HL-60/S4 treated with retinoic acid at 250 ng/mL for 4 days and 3 days (cell line): ENCODE measurements around the gene DLG2.
"Not testable (repeated sequence)": the region's sequence is repeated elsewhere in the genome, so short reads cannot be mapped to it uniquely, and the experiment has no call there.

ENCODE experiments used
- in situ Hi-C: fragments of 300-500 bp; cut with MboI; formaldehyde crosslinking; loops from 2 replicates; pipeline ENCODE4 v1.7.0; 2022; ENCODE audit warnings: low sequenced_read_pairs

Gene DLG2

DNA sequence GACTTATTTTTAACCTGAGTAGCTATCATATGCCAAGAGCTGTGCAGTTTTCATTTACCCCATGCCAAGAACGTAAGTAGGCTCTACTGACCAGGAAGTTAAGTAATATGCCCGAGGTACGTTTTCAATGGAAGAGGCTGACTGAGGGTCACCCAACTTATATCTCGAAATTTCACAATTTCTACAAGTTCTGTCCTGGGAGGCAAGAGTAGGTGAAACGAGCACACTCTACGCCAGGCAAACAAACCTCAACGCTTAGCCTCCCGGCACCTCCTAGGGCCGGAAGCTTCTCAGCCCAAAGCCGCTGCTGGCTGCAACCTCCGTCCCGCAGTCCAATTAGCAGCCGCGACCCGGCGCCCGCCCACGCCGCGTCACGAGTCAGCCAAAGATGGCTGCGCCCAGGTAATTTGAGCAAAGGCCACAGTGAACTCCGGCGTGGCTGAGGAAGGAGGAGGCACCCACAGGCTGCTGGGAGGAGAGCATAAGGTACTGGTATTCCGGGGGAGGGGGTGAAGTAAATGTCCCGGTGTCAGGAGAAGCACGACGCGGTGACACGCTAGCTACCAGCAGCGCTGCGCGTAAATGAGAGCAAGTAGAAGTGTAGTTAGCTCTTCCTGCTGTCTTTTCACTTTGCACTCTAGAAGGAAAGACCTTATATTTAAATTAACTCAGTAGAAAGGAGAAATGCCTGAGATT lies 20.6 kb upstream of the DLG2 start, which contains the start of gene TMEM126A:
TMEM126A (plus strand) TSS at position 364 of the 696 bp plus-strand sequence. CDS start 2,289 bp downstream, outside the sequence.
- in situ Hi-C loops: no loop called here

DNA sequence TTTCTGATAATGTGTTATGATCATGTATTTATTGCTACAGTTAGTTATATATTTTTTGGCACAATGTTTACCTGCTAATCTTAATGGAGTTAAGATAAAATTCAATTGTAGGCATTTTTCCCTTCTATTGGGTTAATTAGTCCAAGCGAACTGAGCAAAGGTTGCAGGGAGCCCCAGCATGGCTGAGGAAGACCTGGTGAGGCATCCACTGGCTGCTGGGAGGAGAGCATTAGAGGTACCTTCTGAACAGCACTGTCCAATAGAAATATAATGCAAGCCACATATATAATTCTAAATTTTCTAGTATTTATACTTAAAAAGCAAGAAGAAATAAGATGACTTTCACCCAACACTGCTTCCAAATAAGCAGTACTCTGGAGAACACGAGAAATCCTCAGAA lies 19.9 kb upstream of the DLG2 start:
- in situ Hi-C loops: no loop called here

DNA sequence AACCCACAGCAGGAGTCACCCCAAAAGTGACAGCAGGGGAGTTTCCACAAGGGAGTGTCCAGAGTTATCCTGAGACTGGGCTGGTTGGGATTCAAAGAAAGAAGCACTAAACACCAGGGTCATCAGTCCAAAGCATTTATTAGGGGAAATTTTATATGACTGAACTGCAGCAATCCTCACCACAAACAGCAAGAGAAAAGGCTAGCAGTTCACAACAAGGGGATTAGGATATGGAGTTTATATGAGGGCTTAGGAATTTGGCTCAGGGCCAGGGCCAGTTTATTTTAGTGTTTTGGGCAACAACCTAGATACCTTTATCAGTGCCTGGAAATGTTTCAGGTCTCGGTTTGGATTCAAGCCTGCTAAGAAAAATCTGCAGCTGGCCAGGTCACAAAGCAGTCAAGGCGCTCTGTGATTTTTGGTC lies 16.1 kb upstream of the DLG2 start:
- in situ Hi-C loops: no loop called here

DNA sequence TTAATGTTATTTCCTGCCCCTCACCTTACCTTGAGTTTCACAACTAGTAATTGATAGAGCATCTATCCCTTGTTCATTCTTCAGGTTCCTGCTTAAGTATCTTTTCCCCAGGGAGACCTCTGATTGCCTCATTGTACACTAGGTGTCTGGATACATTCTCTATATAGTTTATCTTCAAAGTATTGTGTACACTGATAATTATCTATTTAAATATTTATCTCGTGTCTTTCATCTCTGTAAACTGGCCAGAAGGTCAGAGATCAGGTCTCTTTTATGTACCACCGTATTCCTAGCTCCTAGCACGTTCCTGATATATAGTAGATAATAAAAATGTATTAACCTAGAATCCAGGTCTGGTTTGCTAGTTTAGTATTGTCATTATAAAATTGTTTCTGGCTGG lies 7.6 kb upstream of the DLG2 start:
- in situ Hi-C loops: no loop called here

DNA sequence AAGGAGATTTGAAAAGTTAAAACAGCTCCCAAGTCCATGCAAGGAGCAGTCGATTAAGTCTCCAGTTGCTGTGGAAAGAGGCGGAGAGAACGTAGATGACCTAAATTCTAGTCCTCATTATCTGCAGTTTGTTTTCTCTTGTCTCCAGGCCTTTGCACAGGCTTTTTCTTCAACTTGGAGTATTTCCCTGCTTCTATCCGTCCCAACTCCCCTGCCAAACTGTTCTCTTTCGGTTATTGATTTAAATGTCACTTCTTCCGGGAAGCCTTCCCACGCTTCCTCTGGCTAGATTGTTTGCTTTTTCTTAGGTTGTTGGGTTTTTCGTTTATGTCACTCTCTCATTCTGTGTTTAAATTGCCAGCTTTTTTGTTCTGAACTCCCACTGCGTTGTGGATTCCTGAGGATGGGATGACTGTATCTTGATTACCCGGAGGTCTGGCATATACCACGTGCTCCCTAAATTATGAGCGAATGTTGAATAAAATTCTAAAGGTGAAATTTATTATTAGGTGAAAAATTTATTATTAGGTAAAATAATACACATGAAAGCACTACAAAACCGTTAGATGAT lies 1.7 kb upstream of the DLG2 start:
- in situ Hi-C loops: no loop called here

DNA sequence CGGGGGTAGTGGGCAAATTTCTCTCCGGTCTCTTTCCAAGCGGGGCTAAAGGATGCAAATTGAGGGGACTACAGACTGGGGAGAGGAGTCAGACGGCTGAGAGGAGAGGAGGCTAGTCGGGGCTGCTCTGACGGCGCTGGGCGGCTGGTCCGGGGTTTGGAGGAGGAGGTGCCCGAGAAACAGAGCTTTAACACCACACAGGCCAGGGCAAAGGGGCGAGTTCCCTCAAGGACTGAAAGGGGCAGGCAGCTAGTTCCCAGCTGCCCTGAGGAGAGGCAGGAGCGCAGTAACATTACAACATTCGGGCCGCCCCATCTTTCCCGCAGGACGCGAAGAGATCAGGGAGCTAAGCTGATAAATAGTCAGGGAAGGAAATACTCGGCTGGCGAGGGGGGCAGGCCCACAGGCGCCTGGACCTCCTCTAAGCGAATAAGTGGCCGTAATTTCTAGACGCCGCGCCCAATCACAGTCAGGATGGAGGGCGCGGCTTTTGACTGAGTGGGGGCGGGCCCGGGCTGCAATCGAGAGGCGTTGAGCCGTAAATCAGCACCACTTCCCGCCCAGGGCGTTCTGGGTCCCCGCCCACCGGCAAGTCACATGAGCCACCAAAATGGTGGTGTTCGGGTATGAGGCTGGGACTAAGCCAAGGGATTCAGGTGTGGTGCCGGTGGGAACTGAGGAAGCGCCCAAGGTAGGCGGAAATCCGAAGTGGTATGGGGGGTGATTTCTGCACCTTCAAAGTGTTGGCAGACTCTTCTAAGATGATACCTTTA lies 1.0 kb upstream of the DLG2 start, which contains the start of gene TMEM126B:
TMEM126B (plus strand) TSS at position 596 of the 773 bp plus-strand sequence; CDS start at position 611, 15 bp downstream.
- in situ Hi-C loops: no loop called here

DNA sequence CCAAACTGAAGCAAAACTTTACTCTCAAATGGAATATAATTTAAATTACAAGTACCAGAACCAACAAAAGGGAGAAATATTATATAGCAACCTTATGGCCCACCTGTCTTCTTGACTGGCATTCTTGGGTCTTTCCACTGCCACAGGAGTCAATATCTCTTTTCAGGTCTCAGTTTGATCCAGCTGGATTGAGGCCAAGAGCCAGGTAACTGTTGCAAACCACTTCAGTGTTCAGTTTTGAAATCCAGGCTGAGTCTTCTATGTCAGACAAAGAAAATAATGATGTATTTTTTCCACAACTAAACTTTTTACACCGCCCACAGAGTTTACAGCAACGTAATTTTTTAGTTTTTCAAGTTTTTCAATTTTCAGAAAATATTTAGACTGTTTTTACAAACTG lies 648 bp downstream of the DLG2 start:
- in situ Hi-C loops: no loop called here

DNA sequence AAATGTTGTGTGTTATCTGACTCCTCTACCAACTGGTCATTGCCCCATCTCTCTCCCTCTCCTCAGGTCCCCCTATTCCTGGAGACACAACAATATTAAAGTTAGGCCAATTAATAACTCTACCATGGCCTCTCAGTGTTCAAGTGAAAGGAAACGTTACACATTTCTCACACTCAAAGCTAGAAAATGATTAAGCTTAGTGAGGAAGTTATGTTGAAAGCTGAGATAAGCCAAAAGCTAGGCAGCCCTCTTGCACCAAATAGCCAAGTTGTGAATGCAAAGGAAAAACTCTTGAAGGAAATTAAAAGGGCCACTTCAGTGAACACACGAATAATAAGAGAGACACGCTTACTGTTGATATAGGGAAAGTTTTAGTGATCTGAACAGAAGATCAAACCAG lies 6.9 kb downstream of the DLG2 start:
- in situ Hi-C loops: no loop called here

DNA sequence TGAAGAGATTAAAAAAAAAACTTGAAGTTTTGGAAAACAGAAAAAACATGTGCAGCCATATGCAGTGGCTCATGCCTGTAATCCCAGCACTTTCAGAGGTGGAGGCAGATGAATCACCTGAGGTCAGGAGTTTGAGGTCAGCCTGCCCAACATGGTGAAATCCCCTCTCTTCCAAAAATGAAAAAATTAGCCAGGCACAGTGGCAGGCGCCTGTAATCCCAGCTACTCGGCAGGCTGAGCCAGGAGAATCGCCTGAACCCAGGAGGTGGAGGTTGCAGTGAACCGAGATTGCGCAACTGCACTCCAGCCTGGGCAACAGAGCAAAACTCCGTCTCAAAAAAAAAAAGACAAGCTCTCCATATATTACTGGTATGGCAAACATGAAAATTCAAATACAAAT lies 7.6 kb downstream of the DLG2 start:
- in situ Hi-C loops: no loop called here

DNA sequence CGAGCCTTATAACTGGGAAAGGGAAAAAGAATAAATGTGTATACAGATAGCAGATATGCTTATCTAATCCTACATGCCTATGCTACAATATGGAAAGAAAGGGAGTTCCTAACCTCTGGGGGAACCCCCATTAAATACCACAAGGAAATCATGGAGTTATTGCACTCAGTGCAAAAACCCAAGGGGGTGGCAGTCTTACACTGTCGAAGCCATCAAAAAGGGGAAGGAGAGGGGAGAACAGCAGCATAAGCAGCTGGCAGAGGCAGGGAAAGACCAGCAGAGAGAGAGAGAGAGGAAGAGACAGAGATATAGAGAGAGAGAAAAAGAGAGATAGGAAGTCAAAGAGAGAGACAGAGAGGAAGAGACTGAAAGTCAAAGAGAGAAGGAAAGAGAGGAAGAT lies 15.5 kb downstream of the DLG2 start:
- in situ Hi-C loops: not testable (repeated sequence)

DNA sequence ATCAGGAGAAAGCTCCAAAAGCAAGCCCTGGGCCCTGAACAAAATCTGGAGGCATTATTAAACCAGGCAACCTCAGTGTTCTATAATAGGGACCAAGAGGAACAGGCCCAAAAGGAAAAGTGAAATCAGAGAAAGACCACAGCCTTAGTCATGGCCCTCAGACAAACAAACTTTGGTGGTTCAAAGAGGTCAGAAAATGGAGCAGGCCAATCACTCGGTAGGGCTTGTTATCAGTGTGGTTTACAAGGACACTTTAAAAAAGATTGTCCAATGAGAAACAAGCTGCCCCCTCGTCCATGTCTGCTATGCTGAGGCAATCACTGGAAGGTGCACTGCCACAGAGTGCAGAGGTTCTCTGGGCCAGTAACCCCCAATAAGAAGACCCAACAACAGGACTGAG lies 17.9 kb downstream of the DLG2 start:
- in situ Hi-C loops: not testable (repeated sequence)

DNA sequence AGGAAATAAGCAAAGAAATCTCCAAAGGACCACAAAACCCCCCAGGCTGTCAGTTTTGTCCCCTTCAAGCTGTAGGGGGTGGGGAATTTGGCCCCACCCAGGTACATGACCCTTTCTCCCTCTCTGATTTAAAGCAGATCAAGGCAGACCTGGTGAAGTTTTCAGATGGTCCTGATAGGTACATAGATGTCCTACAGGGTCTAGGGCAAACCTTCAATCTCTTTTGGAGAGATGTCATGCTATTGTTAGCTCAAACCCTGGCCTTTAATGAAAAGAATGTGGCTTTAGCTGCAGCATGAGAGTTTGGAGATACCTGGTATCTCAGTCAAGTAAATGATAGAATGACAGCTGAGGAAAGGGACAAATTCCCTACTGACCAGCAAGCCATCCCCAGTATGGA lies 18.5 kb downstream of the DLG2 start:
- in situ Hi-C loops: not testable (repeated sequence)

DNA sequence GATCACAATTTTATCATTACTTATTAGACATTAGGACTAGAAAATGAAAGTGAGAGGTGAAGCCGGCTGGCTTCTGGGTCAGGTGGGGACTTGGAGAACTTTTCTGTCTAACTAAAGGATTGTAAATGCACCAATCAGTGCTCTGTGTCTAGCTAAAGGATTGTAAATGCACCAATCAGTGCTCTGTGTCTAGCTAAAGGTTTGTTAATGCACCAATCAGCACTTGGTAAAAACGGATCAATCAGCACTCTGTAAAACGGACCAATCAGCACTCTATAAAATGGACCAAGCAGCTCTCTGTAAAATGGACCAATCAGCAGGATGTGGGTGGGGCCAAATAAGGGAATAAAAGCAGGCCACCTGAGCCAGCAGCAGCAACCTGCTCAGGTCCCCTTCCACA lies 20.9 kb downstream of the DLG2 start:
- in situ Hi-C loops: not testable (repeated sequence)

DNA sequence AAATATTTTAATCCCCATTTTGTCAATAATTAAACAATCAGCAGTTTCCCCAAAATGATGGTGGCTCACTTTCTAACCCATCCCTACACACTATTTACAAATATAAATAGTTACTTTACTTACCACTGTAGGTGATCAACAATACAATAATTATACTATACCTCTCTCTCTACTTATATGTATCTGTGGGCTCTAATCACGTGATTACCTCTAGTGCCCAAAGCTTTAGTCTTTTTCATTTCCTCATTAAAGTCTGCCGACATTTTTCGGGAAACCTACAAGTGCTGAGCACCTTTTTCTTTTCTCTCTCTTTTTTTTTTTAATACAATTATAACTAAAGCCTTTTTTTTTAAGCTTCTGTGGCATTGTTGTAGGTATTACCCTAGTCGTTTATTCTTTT lies 23.9 kb downstream of the DLG2 start:
- in situ Hi-C loops: no loop called here

DNA sequence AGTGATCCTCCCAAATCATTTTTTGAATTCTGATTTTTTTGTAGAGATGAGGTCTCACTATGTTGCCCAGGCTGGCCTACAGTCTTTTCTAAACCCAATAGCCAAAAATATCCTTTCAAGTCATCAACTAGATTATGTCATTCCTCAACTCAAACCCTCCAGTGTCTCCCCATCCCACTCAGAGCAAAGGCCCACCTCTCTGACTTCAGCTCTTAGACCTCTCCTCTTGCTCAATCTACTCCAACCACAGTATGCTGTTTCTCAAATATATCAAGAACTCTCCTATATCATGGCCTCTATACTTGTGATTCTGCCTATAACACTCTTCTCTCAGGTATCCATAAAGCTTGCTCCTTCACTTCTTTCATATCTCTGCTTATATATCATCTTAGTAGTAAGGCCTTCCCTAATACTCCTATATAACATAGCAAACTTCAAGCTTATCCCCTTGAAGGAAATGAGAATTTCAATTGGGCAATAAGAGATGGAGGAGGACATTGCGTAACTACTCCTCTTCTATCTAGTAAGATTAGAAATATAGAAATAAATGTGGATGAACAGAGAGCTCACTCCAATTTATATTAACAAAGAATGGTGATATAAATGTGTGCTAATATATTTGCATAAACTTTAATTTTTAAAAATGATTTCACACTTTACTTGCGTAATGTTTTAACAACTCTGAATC lies 24.5 kb downstream of the DLG2 start:
- in situ Hi-C loops: no loop called here

DNA sequence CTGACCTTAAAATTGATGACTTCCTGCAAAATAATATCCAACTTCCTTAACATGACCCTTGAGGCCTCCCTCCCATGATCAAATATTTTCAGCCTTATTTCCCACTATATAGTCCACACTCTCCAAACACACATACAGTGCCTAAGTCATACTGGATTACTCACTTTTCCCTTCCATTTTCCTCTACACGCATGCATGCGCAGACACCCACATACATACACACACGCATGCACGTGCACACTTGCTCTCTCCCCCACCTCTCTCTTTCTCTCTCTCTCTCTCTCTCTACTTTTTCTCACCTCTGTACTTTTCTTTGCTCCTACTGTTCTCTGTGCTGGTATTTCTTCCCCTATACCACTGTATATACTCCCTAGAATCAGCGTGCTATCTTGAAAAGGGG lies 28.1 kb downstream of the DLG2 start:
- in situ Hi-C loops: loop anchor here (25.0 kb wide), 1 partner anchor 1213 kb away; the partner anchor contains the start of gene PRSS23

DNA sequence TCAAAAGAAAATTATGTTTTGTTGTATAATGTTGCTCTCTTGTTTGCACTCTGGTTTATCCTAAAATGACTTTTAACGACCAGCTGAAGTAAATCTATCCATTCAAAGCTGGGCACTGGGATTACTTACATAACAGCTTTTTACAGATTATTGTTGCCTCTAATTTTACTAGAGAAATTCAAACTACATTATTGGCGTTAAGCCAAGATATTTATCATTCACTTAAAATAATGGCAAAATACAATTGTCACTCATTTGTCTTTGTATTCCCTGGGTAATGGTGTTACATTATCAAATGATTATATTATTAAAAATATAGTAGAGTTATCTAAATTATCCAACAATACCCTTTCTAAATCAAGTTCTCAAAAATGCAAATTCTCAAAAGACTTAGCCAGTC lies 30.3 kb downstream of the DLG2 start:
- in situ Hi-C loops: loop anchor here (25.0 kb wide), 1 partner anchor 1215 kb away; the partner anchor contains the start of gene PRSS23

DNA sequence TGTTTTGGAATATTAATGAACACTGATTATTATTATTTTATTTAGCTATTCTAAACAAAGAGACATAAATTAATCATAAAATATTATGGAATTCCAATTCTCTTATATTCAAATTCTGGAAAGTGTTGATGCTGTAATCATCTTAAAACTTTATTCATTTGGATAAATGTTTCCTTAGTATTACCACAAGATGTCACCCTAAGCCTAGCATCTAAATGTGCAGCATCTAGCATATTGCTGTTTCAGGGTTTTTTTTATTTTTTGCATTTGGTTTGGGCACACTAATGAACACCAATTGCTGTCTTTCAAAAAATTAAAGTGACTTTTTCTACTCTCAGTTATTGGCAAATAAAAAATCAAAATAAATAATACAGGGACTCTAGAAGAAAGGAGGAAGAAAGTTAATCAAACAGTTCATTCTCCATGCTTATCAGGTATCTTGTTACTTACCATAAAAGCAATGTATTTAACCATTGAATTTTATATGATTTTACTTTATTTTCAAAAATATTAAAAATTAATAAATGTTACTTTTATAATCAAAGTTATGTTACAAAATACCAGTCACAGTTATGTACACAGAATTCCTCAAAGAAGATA lies 31.8 kb downstream of the DLG2 start:
- in situ Hi-C loops: loop anchor here (25.0 kb wide), 1 partner anchor 1217 kb away; the partner anchor contains the start of gene PRSS23

DNA sequence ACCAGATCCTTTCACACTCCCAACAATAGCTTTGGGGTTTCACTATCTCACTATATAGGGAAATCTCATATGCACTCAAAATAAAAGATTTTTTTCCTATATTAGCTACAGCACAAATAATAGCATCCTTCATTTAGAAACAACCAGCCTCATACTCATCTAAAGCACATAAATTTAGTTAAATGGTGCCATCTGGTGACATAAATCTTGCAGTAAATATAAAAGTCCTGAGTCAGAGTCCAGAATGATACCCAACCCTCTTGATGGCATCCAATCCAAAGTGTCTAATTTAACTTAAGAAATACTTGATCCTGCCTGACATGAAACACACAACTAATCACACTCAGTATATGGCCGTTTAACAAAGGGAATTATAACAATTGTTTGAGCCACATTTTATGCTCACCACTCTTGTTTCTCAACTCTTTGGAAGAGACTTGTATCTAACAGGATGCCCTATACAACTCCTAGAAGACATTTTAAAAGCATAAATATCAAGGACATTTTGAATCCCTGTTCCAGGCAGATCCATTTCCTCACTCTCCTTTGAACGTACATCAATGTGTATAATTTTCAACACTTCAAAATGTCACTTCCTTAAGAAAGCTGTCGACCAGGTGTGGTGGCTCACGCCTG lies 36.2 kb downstream of the DLG2 start:
- in situ Hi-C loops: loop anchor here (25.0 kb wide), 1 partner anchor 1221 kb away; the partner anchor contains the start of gene PRSS23

DNA sequence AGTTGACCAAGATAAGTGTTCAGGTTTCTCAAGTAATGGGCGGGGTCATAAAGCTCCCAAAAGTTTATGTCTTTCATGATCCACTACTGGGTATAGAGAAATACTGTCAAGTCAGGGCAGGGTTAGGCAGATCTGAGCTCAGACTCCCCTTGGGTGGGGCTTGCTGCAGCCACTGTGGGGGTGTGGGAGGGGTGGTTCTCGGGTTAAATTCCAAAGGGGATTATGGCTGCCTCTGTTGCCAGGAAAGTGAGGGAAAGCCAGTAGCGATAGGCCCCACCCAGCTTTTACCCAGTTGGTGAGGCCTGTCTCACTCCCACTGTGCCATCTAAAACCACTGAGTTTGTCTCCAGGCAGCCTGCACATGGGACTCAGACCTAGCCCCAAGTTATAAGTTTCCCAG lies 37.8 kb downstream of the DLG2 start:
- in situ Hi-C loops: loop anchor here (25.0 kb wide), 1 partner anchor 1223 kb away; the partner anchor contains the start of gene PRSS23
